Epithelial cell of esophagus (primary cell): Measurements from ENCODE around the gene SKP1.

Experiments
- DNase-seq: peaks from one replicate; pipeline ENCODE4 v3.0.0; 2010; ENCODE audit warnings: low read depth
- H3K4me3 ChIP-seq: 2 replicates; pipeline ENCODE4 v1.5.1; 2011; ENCODE audit warnings: mild to moderate bottlenecking, low read length, control low read depth
- CTCF ChIP-seq: IDR thresholded peaks from 2 replicates; pipeline ENCODE4 v1.5.1; 2011; ENCODE audit warnings: low read depth, mild to moderate bottlenecking, low read length, control low read depth, inconsistent platforms; ENCODE audit not compliant: insufficient read depth; ENCODE audit errors: missing control alignments

SKP1 gene

GRCh38 chr5:134145041-134145757, 31.6 kb downstream of the SKP1 start:
- H3K4me3 ChIP-seq = no peak overlapping the region
- no peak for TF ChIP-seq CTCF
- DNase-seq = no peak

- H3K4me3 ChIP-seq = no peak overlapping the region
- no peak for TF ChIP-seq CTCF
- no peak for DNase-seq
These were observed 32.5 kb downstream of the SKP1 start for GRCh38 chr5:134143944-134144941.

GRCh38 chr5:134143431-134143830, 33.3 kb downstream of the SKP1 start:
- no peak for TF ChIP-seq CTCF
- no peak for DNase-seq
- no peak overlapping the region for H3K4me3 ChIP-seq

- H3K4me3 ChIP-seq = no peak overlapping the region
- DNase-seq = no peak
- TF ChIP-seq CTCF = no peak
These were observed 33.9 kb downstream of the SKP1 start for GRCh38 chr5:134142806-134143205.

- DNase-seq = no peak
- no peak for TF ChIP-seq CTCF
- H3K4me3 ChIP-seq = no peak overlapping the region
These were observed 34.7 kb downstream of the SKP1 start for GRCh38 chr5:134142052-134142451.

- H3K4me3 ChIP-seq = no peak overlapping the region
- no peak for TF ChIP-seq CTCF
- peak; percentile 18 for DNase-seq
These were observed 35.3 kb downstream of the SKP1 start for GRCh38 chr5:134141331-134142050.
